Astrocyte (in vitro differentiated cells and primary cell): ENCODE data around the gene MEI4. TPM values are rescaled to one million over a fixed set of nuclear protein-coding genes. Genes with fewer than 3 reads are reported as not detected.

Experiments
- DNase-seq: peaks from one replicate; pipeline ENCODE4 v3.0.0-alpha.2; 2010; ENCODE audit warnings: low read depth
- FAIRE-seq: peaks from 2 replicates; lab custom pipeline; 2011; peaks lifted over from hg19 to GRCh38; lab: Jason Lieb, UNC
- H2AFZ ChIP-seq: 2 replicates; pipeline ENCODE4 v1.6.0; 2012; ENCODE audit warnings: low read depth, low read length, inconsistent platforms
- H3K27ac ChIP-seq: 2 replicates; pipeline ENCODE4 v1.5.1; 2011; ENCODE audit warnings: low read depth, low read length, inconsistent platforms
- H3K27me3 ChIP-seq: 2 replicates; pipeline ENCODE4 v1.6.0; 2011; ENCODE audit warnings: low read length, inconsistent platforms; ENCODE audit not compliant: insufficient read depth
- H3K36me3 ChIP-seq: 2 replicates; pipeline ENCODE4 v1.5.1; 2011; ENCODE audit warnings: low read length, inconsistent platforms; ENCODE audit not compliant: insufficient read depth
- H3K4me1 ChIP-seq: 2 replicates; pipeline ENCODE4 v1.5.1; 2011; ENCODE audit warnings: low read length, inconsistent platforms; ENCODE audit not compliant: insufficient read depth
- H3K4me2 ChIP-seq: 2 replicates; pipeline ENCODE4 v1.6.0; 2012; ENCODE audit warnings: low read length, inconsistent platforms
- H3K4me3 ChIP-seq: 2 replicates; pipeline ENCODE4 v1.5.1; 2011; ENCODE audit warnings: low read depth, mild to moderate bottlenecking, low read length, inconsistent platforms; ENCODE audit not compliant: insufficient read depth
- H3K79me2 ChIP-seq: 2 replicates; pipeline ENCODE4 v1.6.0; 2012; ENCODE audit warnings: mild to moderate bottlenecking, low read length, inconsistent platforms; ENCODE audit not compliant: insufficient read depth
- H3K9ac ChIP-seq: 2 replicates; pipeline ENCODE4 v1.6.0; 2012; ENCODE audit warnings: mild to moderate bottlenecking, low read length, inconsistent platforms
- H3K9me3 ChIP-seq: 2 replicates; pipeline ENCODE4 v1.5.1; 2012; ENCODE audit warnings: low read depth, mild to moderate bottlenecking, low read length, inconsistent platforms; ENCODE audit not compliant: insufficient read depth
- H4K20me1 ChIP-seq: 2 replicates; pipeline ENCODE4 v1.6.0; 2012; ENCODE audit warnings: low read length, inconsistent platforms; ENCODE audit not compliant: insufficient read depth
- H3K27ac Mint-ChIP-seq: one replicate; pipeline ENCODE4 v1.8.0; 2021; ENCODE audit warnings: mild to moderate bottlenecking, mixed read lengths; ENCODE audit not compliant: unreplicated experiment
- H3K27me3 Mint-ChIP-seq: one replicate; pipeline ENCODE4 v1.8.0; 2021; ENCODE audit warnings: low read depth, mixed read lengths; ENCODE audit not compliant: unreplicated experiment
- H3K36me3 Mint-ChIP-seq: one replicate; pipeline ENCODE4 v1.8.0; 2021; ENCODE audit warnings: low read depth, mixed read lengths; ENCODE audit not compliant: unreplicated experiment
- H3K4me1 Mint-ChIP-seq: one replicate; pipeline ENCODE4 v1.8.0; 2021; ENCODE audit warnings: low read depth, mixed read lengths; ENCODE audit not compliant: unreplicated experiment
- H3K4me3 Mint-ChIP-seq: one replicate; pipeline ENCODE4 v1.8.0; 2021; ENCODE audit warnings: mild to moderate bottlenecking, moderate library complexity, mixed read lengths; ENCODE audit not compliant: unreplicated experiment
- H3K9me3 Mint-ChIP-seq: one replicate; pipeline ENCODE4 v1.8.0; 2021; ENCODE audit warnings: mild to moderate bottlenecking, mixed read lengths; ENCODE audit not compliant: unreplicated experiment
- EZH2 ChIP-seq: IDR thresholded peaks from 2 replicates; pipeline ENCODE4 v1.6.1; 2012; ENCODE audit warnings: mild to moderate bottlenecking, low read length, inconsistent platforms; ENCODE audit not compliant: insufficient read depth
- total RNA-seq: library from RNA; stranded (reverse); gene quantifications from 2 replicates; pipeline ENCODE4 v1.2.1, GENCODE V29; 2021
- TF ChIP-seq, protein P1 (sequence below): IDR thresholded peaks from 2 replicates; pipeline ENCODE4 v1.5.1; 2011; ENCODE audit warnings: low read depth, mild to moderate bottlenecking, inconsistent platforms, low read length, moderate library complexity; ENCODE audit not compliant: insufficient read depth

Gene MEI4
- total RNA-seq, 1 donor from 2014 or later: 0.54 TPM

- Mint-ChIP-seq H3K9me3 (no peaks in the 10 kb centered on the region), H3K4me3 (no peak overlapping the region), H3K36me3 (no peaks in the 10 kb centered on the region), H3K27ac (no peak overlapping the region), H3K4me1 (no peaks in the 10 kb centered on the region), H3K27me3 (no peaks in the 10 kb centered on the region)
- DNase-seq: no peak
- no peak for FAIRE-seq
- TF ChIP-seq EZH2: no peak
- TF ChIP-seq, protein P1, sequence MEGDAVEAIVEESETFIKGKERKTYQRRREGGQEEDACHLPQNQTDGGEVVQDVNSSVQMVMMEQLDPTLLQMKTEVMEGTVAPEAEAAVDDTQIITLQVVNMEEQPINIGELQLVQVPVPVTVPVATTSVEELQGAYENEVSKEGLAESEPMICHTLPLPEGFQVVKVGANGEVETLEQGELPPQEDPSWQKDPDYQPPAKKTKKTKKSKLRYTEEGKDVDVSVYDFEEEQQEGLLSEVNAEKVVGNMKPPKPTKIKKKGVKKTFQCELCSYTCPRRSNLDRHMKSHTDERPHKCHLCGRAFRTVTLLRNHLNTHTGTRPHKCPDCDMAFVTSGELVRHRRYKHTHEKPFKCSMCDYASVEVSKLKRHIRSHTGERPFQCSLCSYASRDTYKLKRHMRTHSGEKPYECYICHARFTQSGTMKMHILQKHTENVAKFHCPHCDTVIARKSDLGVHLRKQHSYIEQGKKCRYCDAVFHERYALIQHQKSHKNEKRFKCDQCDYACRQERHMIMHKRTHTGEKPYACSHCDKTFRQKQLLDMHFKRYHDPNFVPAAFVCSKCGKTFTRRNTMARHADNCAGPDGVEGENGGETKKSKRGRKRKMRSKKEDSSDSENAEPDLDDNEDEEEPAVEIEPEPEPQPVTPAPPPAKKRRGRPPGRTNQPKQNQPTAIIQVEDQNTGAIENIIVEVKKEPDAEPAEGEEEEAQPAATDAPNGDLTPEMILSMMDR: no peak
- Histone ChIP-seq H4K20me1 (no peaks in the 10 kb centered on the region), H3K27ac (no peak overlapping the region), H3K27me3 (no peaks in the 10 kb centered on the region), H3K9ac (no peak overlapping the region), H3K36me3 (no peaks in the 10 kb centered on the region), H3K9me3 (no peaks in the 10 kb centered on the region), H3K4me1 (no peaks in the 10 kb centered on the region), H3K4me3 (no peak overlapping the region), H2AFZ (no peak overlapping the region), H3K79me2 (no peaks in the 10 kb centered on the region), H3K4me2 (no peak overlapping the region)
Observed at GRCh38 chr6:77930382-77930781, 277.5 kb downstream of the MEI4 start.

GRCh38 chr6:77930952-77931351 lies 278.1 kb downstream of the MEI4 start:
- Mint-ChIP-seq H3K4me1 (no peaks in the 10 kb centered on the region), H3K4me3 (no peak overlapping the region), H3K9me3 (no peaks in the 10 kb centered on the region), H3K27ac (no peak overlapping the region), H3K36me3 (no peaks in the 10 kb centered on the region), H3K27me3 (no peaks in the 10 kb centered on the region)
- Histone ChIP-seq H2AFZ (no peak overlapping the region), H3K36me3 (no peaks in the 10 kb centered on the region), H3K9me3 (no peaks in the 10 kb centered on the region), H3K4me3 (no peak overlapping the region), H4K20me1 (no peaks in the 10 kb centered on the region), H3K27me3 (no peaks in the 10 kb centered on the region), H3K27ac (no peak overlapping the region), H3K9ac (no peak overlapping the region), H3K4me2 (no peak overlapping the region), H3K79me2 (no peaks in the 10 kb centered on the region), H3K4me1 (no peaks in the 10 kb centered on the region)
- no peak for TF ChIP-seq EZH2
- TF ChIP-seq, protein P1: no peak
- DNase-seq: no peak
- FAIRE-seq: no peak

GRCh38 chr6:77962070-77962469 lies 309.2 kb downstream of the MEI4 start:
- no peaks in the 10 kb centered on the region for H3K4me1 Mint-ChIP-seq
- H3K27ac ChIP-seq: no peak overlapping the region
- peaks cover 3% of the 10 kb centered on the region for H3K9me3 ChIP-seq
- H3K4me1 ChIP-seq: no peaks in the 10 kb centered on the region
- H3K4me3 Mint-ChIP-seq: no peak overlapping the region
- H3K27ac Mint-ChIP-seq: no peak overlapping the region
- no peaks in the 10 kb centered on the region for H4K20me1 ChIP-seq
- TF ChIP-seq EZH2: no peak
- TF ChIP-seq, protein P1: no peak
- DNase-seq (no peak), FAIRE-seq (no peak)
- H3K79me2 ChIP-seq: no peaks in the 10 kb centered on the region
- no peaks in the 10 kb centered on the region for H3K27me3 ChIP-seq
- no peaks in the 10 kb centered on the region for H3K36me3 Mint-ChIP-seq
- no peak overlapping the region for H3K4me3 ChIP-seq
- peaks cover 11% of the 10 kb centered on the region for H3K9me3 Mint-ChIP-seq
- no peak overlapping the region for H3K9ac ChIP-seq
- H3K4me2 ChIP-seq: no peak overlapping the region
- no peaks in the 10 kb centered on the region for H3K27me3 Mint-ChIP-seq
- H2AFZ ChIP-seq: no peak overlapping the region
- H3K36me3 ChIP-seq: no peaks in the 10 kb centered on the region
